K562 (cell line): ENCODE data around the gene KLRC4. TPM values are rescaled to one million over a fixed set of nuclear protein-coding genes. Genes with fewer than 3 reads are reported as not detected.
A peak's percentile ranks its signal among the peaks of the same experiment; 100 is the strongest.
"Not testable (repeated sequence)": the region's sequence is repeated elsewhere in the genome, so short reads cannot be mapped to it uniquely, and the experiment has no call there.

Source experiments
- ATAC-seq: fragments of 200-7000 bp; cut with Tn5 transposase; 3 replicates; pipeline ENCODE4 v1.9.1; 2020; ENCODE audit warnings: moderate library complexity
- BruUV-seq: library from RNA; stranded (reverse); fragments of 400-500 nt; replicated peaks from 2 replicates; lab custom pipeline; 2021; lab: Mats Ljungman, UMichigan
- CTCF ChIA-PET: fragments of 300-600 bp; formaldehyde crosslinking; extraction: SDS; loops from one replicate; lab custom pipeline; 2021; ENCODE audit warnings: low intra/inter-chr PET ratio; lab: Yijun Ruan, JAX
- POLR2A ChIA-PET: fragments of 300-600, 350-650 bp; sonication (Branson Sonifier 250); formaldehyde crosslinking; extraction: SDS; loops from one replicate; lab custom pipeline; 2021; ENCODE audit warnings: antibody characterized with exemption, inconsistent platforms; lab: Yijun Ruan, JAX
- DNase-seq, 4 experiments: peaks; one replicate each; pipeline versions ENCODE4 v3.0.0 to v3.0.0-alpha.2; 2011 to 2018; ENCODE audit warnings: low spot score in 3 of 4, mixed read lengths in 3 of 4; ENCODE audit errors: extremely low read depth in 1 of 4
- FAIRE-seq: peaks from 2 replicates; lab custom pipeline; 2011; peaks lifted over from hg19 to GRCh38; lab: Jason Lieb, UNC
- H2AFZ ChIP-seq: 2 replicates; pipeline ENCODE4 v1.6.0; 2011; ENCODE audit warnings: low read depth, low read length, control low read depth, inconsistent platforms
- H3K27ac ChIP-seq: fragments of 200-600 bp; 3 replicates; pipeline ENCODE4 v1.8.0; 2011; ENCODE audit warnings: low read depth, mild to moderate bottlenecking, control low read depth, inconsistent platforms, low read length, moderate library complexity, mixed read lengths; ENCODE audit errors: extremely low read depth
- H3K27me3 ChIP-seq, 2 experiments: fragments of 300-600 bp in 1 of 2; 2 replicates in 1 of 2; 3 replicates in 1 of 2; pipeline versions ENCODE4 v1.6.0 to v1.8.0; 2011; ENCODE audit warnings: inconsistent platforms in 2 of 2, low read length in 2 of 2, mild to moderate bottlenecking in 1 of 2, mixed read lengths in 1 of 2, moderate library complexity in 1 of 2; ENCODE audit not compliant: control insufficient read depth in 2 of 2, insufficient read depth in 2 of 2
- H3K36me3 ChIP-seq: fragments of 300-600 bp; 3 replicates; pipeline ENCODE4 v1.8.0; 2011; ENCODE audit warnings: mild to moderate bottlenecking, low read length, inconsistent platforms; ENCODE audit not compliant: control insufficient read depth, insufficient read depth
- H3K4me1 ChIP-seq, 2 experiments: fragments of 200-600 bp in 1 of 2; replicated peaks in 1 of 2; 2 replicates in 1 of 2; 3 replicates in 1 of 2; pipeline versions ENCODE4 v1.5.1 to v1.8.0; 2011; ENCODE audit warnings: inconsistent platforms in 2 of 2, low read length in 2 of 2, mild to moderate bottlenecking in 1 of 2, mixed read lengths in 1 of 2, moderate library complexity in 1 of 2; ENCODE audit not compliant: control insufficient read depth in 2 of 2, insufficient read depth in 2 of 2
- H3K4me2 ChIP-seq: 2 replicates; pipeline ENCODE4 v1.6.1; 2011; ENCODE audit warnings: low read length, control low read depth, inconsistent platforms, mixed read lengths; ENCODE audit not compliant: insufficient read depth
- H3K4me3 ChIP-seq: fragments of 200-600 bp; sonication (generic), shearing (Covaris generic); 2 replicates; pipeline ENCODE4 v1.5.1; 2016; ENCODE audit warnings: control low read depth, inconsistent platforms
- H3K79me2 ChIP-seq: fragments of 200-600 bp; 3 replicates; pipeline ENCODE4 v1.8.0; 2011; ENCODE audit warnings: low read length, inconsistent platforms; ENCODE audit not compliant: control insufficient read depth, insufficient read depth
- H3K9ac ChIP-seq, 2 experiments: 2 replicates each; pipeline versions ENCODE4 v1.6.0 to v1.6.1; 2011; ENCODE audit warnings: low read depth in 2 of 2, low read length in 2 of 2, control low read depth in 1 of 2, inconsistent platforms in 1 of 2, mild to moderate bottlenecking in 1 of 2, mixed read lengths in 1 of 2; ENCODE audit not compliant: insufficient read depth in 1 of 2
- H3K9me1 ChIP-seq: one replicate; pipeline ENCODE4 v1.6.0; 2011; ENCODE audit warnings: inconsistent platforms, mild to moderate bottlenecking, low read length, moderate library complexity; ENCODE audit not compliant: control insufficient read depth, insufficient read depth
- H3K9me3 ChIP-seq: replicated peaks from 2 replicates; pipeline ENCODE4 v1.5.1; 2011; ENCODE audit warnings: low read depth, low read length, inconsistent platforms; ENCODE audit not compliant: control insufficient read depth, insufficient read depth
- H4K20me1 ChIP-seq: replicated peaks from 2 replicates; pipeline ENCODE4 v1.6.1; 2011; ENCODE audit warnings: low read length, inconsistent platforms, mixed read lengths; ENCODE audit not compliant: control insufficient read depth, insufficient read depth
- MEIS2 ChIP-seq: fragments of 450-650 bp; IDR thresholded peaks from 2 replicates; pipeline ENCODE4 v1.6.1; 2014; ENCODE audit warnings: mild to moderate bottlenecking; ENCODE audit not compliant: partially characterized antibody
- WGBS: fragments of 100-300 bp; shearing (Covaris generic); methylation state at CpG from one replicate; pipeline ENCODE4 v1.1.6; 2016; ENCODE audit warnings: low coverage, mixed read lengths; ENCODE audit not compliant: insufficient coverage; ENCODE audit errors: missing lambda C conversion rate; 5-methylcytosine and 5-hydroxymethylcytosine counted together
- in situ Hi-C: fragments of 300-500 bp; cut with MboI; formaldehyde crosslinking; loops from 4 replicates; pipeline ENCODE4 v1.15.0; 2018; ENCODE audit warnings: inconsistent platforms, mixed read lengths
- intact Hi-C: fragments of 100-400 bp; cut with micrococcal nuclease; formaldehyde crosslinking; loops from 2 replicates; pipeline ENCODE4 v1.14.2; 2022
- polyA plus RNA-seq, 8 experiments: library from polyadenylated mRNA; depleted of rRNA in 4 of 8; stranded (reverse) in 5 of 8; unstranded in 3 of 8; fragments of >200 nt; fragmentation: Nextera tagmentation in 2 of 8; fragmentation: Illumina TruSeq in 1 of 8; extraction: Ambion mirVana in 2 of 8; extraction: Trizol in 1 of 8; gene quantifications; 2 replicates each; pipeline versions ENCODE4 v1.2.1 to v1.2.3, GENCODE V29; 2011 to 2014; ENCODE audit warnings: inconsistent platforms in 1 of 8, missing spikeins in 1 of 8
- total RNA-seq, 7 experiments: library from RNA; depleted of rRNA in 6 of 7; stranded (reverse); fragments of >200 nt in 6 of 7; fragmentation: Illumina TruSeq in 2 of 7; extraction: Trizol in 2 of 7; gene quantifications; 2 replicates each; pipeline versions ENCODE4 v1.2.1 to v1.2.3, GENCODE V29; 2011 to 2021; ENCODE audit warnings: low replicate concordance in 1 of 7
- TF ChIP-seq, protein P1 (sequence below), 2 experiments: fragments of 450-650 bp; formaldehyde crosslinking in 1 of 2; IDR thresholded peaks; 2 replicates each; pipeline versions ENCODE4 v1.4.0 to v1.6.1; 2014 to 2020; ENCODE audit warnings: mild to moderate bottlenecking in 2 of 2, borderline replicate concordance in 1 of 2, low read depth in 1 of 2
- TF ChIP-seq, protein P2 (sequence below), 2 experiments: IDR thresholded peaks in 1 of 2; conservative IDR thresholded peaks in 1 of 2; 2 replicates each; pipeline ENCODE4 v1.6.1; 2016; ENCODE audit warnings: low read depth in 2 of 2, mild to moderate bottlenecking in 1 of 2, missing compliant biosample characterization in 1 of 2, missing genetic modification characterization in 1 of 2, moderate library complexity in 1 of 2

KLRC4 gene
- total and polyA plus RNA-seq, 9 of the 15 experiments (the other 6 are each of a cell fraction or from before 2014, with no cell fraction given): 0.17 TPM; not detected in 8

DNA sequence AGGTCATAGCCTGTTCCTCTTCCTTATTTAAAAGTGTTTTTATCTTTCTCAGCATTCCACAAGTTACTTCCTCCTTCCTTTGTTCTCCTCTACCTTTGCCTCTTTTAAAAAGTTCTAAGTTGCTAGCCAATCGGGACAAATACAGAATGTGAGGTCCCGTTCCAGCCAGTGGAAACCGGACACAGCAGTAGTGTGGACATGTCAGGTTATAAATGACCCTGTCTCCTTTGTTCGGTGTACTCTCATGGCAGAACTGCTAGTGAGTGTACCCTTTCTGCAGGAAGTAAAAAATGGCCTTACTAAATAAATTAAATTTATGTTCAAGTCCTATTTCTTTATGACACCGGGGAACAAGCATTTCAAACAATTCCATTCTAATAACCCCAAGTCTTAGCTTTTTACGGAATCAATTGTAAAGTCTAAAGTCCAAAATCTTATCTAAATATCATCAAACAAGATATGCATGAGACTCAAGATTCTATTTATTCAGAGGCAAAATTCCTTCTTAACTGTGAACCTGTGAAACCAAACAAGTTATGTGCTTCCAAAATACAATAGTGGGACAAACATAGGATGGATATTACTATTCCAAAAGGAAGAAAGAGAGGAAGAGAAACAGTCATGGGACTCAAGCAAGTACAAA lies 37.5 kb downstream of the KLRC4 start:
- intact Hi-C loops, H3K27ac ChIP-seq, H3K27me3 ChIP-seq, FAIRE-seq, ATAC-seq, H3K9me1 ChIP-seq, H3K4me3 ChIP-seq, H3K4me2 ChIP-seq, H3K36me3 ChIP-seq, H3K4me1 ChIP-seq, H3K9me3 ChIP-seq, H4K20me1 ChIP-seq, CTCF ChIA-PET, H3K9ac ChIP-seq, H3K79me2 ChIP-seq, BruUV-seq, in situ Hi-C loops, DNase-seq, POLR2A ChIA-PET: not testable (repeated sequence)
- WGBS: 50% methylated on average over 6 of the region's 6 CpGs
- TF ChIP-seq MEIS2: peak; percentile 19
- TF ChIP-seq, protein P1, sequence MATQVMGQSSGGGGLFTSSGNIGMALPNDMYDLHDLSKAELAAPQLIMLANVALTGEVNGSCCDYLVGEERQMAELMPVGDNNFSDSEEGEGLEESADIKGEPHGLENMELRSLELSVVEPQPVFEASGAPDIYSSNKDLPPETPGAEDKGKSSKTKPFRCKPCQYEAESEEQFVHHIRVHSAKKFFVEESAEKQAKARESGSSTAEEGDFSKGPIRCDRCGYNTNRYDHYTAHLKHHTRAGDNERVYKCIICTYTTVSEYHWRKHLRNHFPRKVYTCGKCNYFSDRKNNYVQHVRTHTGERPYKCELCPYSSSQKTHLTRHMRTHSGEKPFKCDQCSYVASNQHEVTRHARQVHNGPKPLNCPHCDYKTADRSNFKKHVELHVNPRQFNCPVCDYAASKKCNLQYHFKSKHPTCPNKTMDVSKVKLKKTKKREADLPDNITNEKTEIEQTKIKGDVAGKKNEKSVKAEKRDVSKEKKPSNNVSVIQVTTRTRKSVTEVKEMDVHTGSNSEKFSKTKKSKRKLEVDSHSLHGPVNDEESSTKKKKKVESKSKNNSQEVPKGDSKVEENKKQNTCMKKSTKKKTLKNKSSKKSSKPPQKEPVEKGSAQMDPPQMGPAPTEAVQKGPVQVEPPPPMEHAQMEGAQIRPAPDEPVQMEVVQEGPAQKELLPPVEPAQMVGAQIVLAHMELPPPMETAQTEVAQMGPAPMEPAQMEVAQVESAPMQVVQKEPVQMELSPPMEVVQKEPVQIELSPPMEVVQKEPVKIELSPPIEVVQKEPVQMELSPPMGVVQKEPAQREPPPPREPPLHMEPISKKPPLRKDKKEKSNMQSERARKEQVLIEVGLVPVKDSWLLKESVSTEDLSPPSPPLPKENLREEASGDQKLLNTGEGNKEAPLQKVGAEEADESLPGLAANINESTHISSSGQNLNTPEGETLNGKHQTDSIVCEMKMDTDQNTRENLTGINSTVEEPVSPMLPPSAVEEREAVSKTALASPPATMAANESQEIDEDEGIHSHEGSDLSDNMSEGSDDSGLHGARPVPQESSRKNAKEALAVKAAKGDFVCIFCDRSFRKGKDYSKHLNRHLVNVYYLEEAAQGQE (IDR thresholded peaks at IDR 0.05; ENCODE audit: borderline replicate concordance): peak; percentile 59
- TF ChIP-seq, protein P1 (CRISPR knock-in tag; IDR thresholded peaks at IDR 0.05; ENCODE audit: low read depth): not testable (repeated sequence)
- TF ChIP-seq, protein P2, sequence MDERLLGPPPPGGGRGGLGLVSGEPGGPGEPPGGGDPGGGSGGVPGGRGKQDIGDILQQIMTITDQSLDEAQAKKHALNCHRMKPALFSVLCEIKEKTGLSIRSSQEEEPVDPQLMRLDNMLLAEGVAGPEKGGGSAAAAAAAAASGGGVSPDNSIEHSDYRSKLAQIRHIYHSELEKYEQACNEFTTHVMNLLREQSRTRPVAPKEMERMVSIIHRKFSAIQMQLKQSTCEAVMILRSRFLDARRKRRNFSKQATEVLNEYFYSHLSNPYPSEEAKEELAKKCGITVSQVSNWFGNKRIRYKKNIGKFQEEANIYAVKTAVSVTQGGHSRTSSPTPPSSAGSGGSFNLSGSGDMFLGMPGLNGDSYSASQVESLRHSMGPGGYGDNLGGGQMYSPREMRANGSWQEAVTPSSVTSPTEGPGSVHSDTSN (CRISPR knock-in tag; IDR thresholded peaks at IDR 0.05; ENCODE audit: low read depth): not testable (repeated sequence)
- TF ChIP-seq, protein P2 (tag; conservative IDR thresholded peaks at IDR 0.05; ENCODE audit: low read depth): 0 out of 2 replicates have a peak, but pooled peaks have one; percentile 21
- H2AFZ ChIP-seq: peak overlapping the region; percentile 56; the same call in 1 of the 2 replicates
